SK-N-MC (cell line): Measurements from ENCODE around the gene UNC5CL.

Experiments used
- EZH2 ChIP-seq: fragments of 200-600 bp; sonication (generic); IDR thresholded peaks from one replicate; pipeline ENCODE4 v1.6.1; 2017; ENCODE audit warnings: antibody characterized with exemption
- POLR2AphosphoS5 ChIP-seq: IDR thresholded peaks from 2 replicates; pipeline ENCODE4 v1.6.1; 2012; ENCODE audit warnings: mild to moderate bottlenecking, low read depth, low read length, borderline replicate concordance

DNA sequence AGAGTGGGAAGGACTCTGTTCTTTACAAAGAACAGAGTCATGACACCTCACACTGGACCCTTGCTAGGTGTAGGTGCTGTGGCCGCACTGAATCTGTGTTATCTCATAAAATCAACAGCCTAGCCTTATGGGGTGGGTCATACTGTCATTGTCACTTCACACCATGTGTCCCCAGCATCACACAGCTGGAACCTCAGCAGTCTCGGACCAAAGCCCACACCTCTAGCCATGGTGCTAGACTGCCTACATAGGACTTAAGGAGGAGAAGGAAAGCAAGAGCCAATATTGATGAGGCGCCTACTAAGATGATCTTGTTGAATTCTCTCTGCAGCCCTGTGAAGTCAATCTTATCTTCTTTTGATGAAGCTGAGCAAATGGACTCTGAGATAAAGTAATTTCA, 31.0 kb downstream of the UNC5CL start:
- TF ChIP-seq EZH2 (no peak), POLR2AphosphoS5 (no peak)
